Measurements from ENCODE around the gene MC2R.

DNA sequence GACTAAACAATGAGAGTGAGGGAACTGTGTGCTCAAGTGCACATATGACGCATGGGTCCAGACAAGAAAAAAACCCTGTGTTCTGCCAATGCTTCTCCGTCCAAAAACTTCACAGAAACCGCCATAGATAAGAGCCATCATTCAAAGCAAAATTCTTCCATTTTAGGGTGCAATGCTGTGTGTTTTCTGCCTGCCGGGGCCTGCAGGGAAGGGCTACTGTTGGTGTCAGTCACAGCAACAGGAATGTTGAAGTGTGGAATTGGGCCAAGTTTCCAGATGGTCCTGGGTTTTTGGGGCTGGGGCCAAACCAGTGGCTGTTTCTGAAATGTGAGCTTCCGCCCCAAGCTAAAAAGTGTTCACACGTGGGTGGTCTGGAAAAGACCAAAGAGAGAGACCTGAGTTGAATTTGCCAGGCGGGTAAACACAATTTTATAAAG, 677 bp upstream of the MC2R start:
- TF ChIP-seq EP300 (conservative IDR thresholded peaks at IDR 0.05; ENCODE audit: poor library complexity, severe bottlenecking) (no peak), POLR2AphosphoS5 (IDR thresholded peaks at IDR 0.05) (no peak), EZH2 (IDR thresholded peaks at IDR 0.05; ENCODE audit: borderline replicate concordance, insufficient read depth, low read length, poor library complexity, severe bottlenecking) (no peak)
- TF ChIP-seq, protein P1, sequence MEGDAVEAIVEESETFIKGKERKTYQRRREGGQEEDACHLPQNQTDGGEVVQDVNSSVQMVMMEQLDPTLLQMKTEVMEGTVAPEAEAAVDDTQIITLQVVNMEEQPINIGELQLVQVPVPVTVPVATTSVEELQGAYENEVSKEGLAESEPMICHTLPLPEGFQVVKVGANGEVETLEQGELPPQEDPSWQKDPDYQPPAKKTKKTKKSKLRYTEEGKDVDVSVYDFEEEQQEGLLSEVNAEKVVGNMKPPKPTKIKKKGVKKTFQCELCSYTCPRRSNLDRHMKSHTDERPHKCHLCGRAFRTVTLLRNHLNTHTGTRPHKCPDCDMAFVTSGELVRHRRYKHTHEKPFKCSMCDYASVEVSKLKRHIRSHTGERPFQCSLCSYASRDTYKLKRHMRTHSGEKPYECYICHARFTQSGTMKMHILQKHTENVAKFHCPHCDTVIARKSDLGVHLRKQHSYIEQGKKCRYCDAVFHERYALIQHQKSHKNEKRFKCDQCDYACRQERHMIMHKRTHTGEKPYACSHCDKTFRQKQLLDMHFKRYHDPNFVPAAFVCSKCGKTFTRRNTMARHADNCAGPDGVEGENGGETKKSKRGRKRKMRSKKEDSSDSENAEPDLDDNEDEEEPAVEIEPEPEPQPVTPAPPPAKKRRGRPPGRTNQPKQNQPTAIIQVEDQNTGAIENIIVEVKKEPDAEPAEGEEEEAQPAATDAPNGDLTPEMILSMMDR (IDR thresholded peaks at IDR 0.05; ENCODE audit: poor library complexity, severe bottlenecking), result no peak
- TF ChIP-seq, protein P2, sequence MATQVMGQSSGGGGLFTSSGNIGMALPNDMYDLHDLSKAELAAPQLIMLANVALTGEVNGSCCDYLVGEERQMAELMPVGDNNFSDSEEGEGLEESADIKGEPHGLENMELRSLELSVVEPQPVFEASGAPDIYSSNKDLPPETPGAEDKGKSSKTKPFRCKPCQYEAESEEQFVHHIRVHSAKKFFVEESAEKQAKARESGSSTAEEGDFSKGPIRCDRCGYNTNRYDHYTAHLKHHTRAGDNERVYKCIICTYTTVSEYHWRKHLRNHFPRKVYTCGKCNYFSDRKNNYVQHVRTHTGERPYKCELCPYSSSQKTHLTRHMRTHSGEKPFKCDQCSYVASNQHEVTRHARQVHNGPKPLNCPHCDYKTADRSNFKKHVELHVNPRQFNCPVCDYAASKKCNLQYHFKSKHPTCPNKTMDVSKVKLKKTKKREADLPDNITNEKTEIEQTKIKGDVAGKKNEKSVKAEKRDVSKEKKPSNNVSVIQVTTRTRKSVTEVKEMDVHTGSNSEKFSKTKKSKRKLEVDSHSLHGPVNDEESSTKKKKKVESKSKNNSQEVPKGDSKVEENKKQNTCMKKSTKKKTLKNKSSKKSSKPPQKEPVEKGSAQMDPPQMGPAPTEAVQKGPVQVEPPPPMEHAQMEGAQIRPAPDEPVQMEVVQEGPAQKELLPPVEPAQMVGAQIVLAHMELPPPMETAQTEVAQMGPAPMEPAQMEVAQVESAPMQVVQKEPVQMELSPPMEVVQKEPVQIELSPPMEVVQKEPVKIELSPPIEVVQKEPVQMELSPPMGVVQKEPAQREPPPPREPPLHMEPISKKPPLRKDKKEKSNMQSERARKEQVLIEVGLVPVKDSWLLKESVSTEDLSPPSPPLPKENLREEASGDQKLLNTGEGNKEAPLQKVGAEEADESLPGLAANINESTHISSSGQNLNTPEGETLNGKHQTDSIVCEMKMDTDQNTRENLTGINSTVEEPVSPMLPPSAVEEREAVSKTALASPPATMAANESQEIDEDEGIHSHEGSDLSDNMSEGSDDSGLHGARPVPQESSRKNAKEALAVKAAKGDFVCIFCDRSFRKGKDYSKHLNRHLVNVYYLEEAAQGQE (IDR thresholded peaks at IDR 0.05; ENCODE audit: borderline replicate concordance), result no peak
